HUES64 (cell line): ENCODE measurements around the gene DMPK.

Source experiments
- H3K27ac ChIP-seq: 2 replicates; pipeline ENCODE4 v1.7.0; 2013; ENCODE audit warnings: low read depth, low read length, inconsistent platforms
- H3K27me3 ChIP-seq: 2 replicates; pipeline ENCODE4 v1.6.1; 2013; ENCODE audit warnings: mild to moderate bottlenecking, low read length; ENCODE audit not compliant: insufficient read depth
- H3K36me3 ChIP-seq: 2 replicates; pipeline ENCODE4 v1.6.1; 2013; ENCODE audit warnings: mild to moderate bottlenecking, low read length; ENCODE audit not compliant: insufficient read depth
- H3K4me1 ChIP-seq: 2 replicates; pipeline ENCODE4 v1.6.1; 2013; ENCODE audit warnings: mild to moderate bottlenecking, low read length, moderate library complexity; ENCODE audit not compliant: insufficient read depth
- H3K4me3 ChIP-seq: 2 replicates; pipeline ENCODE4 v1.5.1; 2013; ENCODE audit warnings: mild to moderate bottlenecking, low read length, moderate library complexity
- H3K9ac ChIP-seq: 2 replicates; pipeline ENCODE4 v1.6.1; 2013; ENCODE audit warnings: mild to moderate bottlenecking, low read depth, low read length
- H3K9me3 ChIP-seq: 2 replicates; pipeline ENCODE4 v1.6.1; 2013; ENCODE audit warnings: low read depth, low read length; ENCODE audit not compliant: insufficient read depth
- WGBS: fragments of 150-250, 120-280 bp; methylation state at CpG from one replicate; pipeline ENCODE4 v1.1.7; 2013; ENCODE audit warnings: missing lambda C conversion rate; 5-methylcytosine and 5-hydroxymethylcytosine counted together

Gene DMPK

GRCh38 chr19:45793876-45794275, 11.6 kb upstream of the DMPK start:
- Histone ChIP-seq H3K4me3 (no peak overlapping the region), H3K9ac (no peak overlapping the region), H3K27ac (no peak overlapping the region), H3K36me3 (peaks cover 13% of the 10 kb centered on the region), H3K27me3 (no peaks in the 10 kb centered on the region), H3K4me1 (no peaks in the 10 kb centered on the region; the same call in 1 of the 2 replicates), H3K9me3 (no peaks in the 10 kb centered on the region)
- 60% methylated on average over 6 of the region's 6 CpGs for WGBS

GRCh38 chr19:45793178-45793564, 10.9 kb upstream of the DMPK start:
- H3K4me3 ChIP-seq, result peak overlapping the region; percentile 2; the same call in 1 of the 2 replicates
- H3K27ac ChIP-seq, result no peak overlapping the region
- no peaks in the 10 kb centered on the region; the same call in 1 of the 2 replicates for H3K4me1 ChIP-seq
- no peak overlapping the region for H3K9ac ChIP-seq
- H3K36me3 ChIP-seq, result peaks cover 20% of the 10 kb centered on the region
- H3K9me3 ChIP-seq, result no peaks in the 10 kb centered on the region
- WGBS, result 53% methylated on average over 3 of the region's 3 CpGs
- no peaks in the 10 kb centered on the region for H3K27me3 ChIP-seq

GRCh38 chr19:45792470-45793177, 10.3 kb upstream of the DMPK start, which contains the start of gene DMWD:
TSS of gene DMWD (minus strand) at chr19:45792845. CDS start at chr19:45792756, 89 bp downstream.
- Histone ChIP-seq H3K27me3 (no peaks in the 10 kb centered on the region), H3K36me3 (peaks cover 24% of the 10 kb centered on the region), H3K9me3 (no peaks in the 10 kb centered on the region), H3K4me1 (no peaks in the 10 kb centered on the region; the same call in 1 of the 2 replicates), H3K9ac (peak within 1 kb of the TSS; percentile 92), H3K4me3 (peak within 1 kb of the TSS; percentile 89), H3K27ac (peak within 1 kb of the TSS; percentile 68; the same call in 1 of the 2 replicates)
- under 1% methylated on average over 86 of the region's 86 CpGs for WGBS

- Histone ChIP-seq H3K4me1 (no peaks in the 10 kb centered on the region; the same call in 1 of the 2 replicates), H3K9me3 (no peaks in the 10 kb centered on the region)
- 10% methylated on average over 31 of the region's 31 CpGs for WGBS
These were observed 9.6 kb upstream of the DMPK start for GRCh38 chr19:45791744-45792469.

GRCh38 chr19:45790942-45791341, 8.7 kb upstream of the DMPK start:
- 95% methylated on average over 8 of the region's 8 CpGs for WGBS
- H3K36me3 ChIP-seq, result peaks cover 40% of the 10 kb centered on the region
- H3K4me3 ChIP-seq, result 0 out of 2 replicates have a peak overlapping the region, but pooled peaks have one; percentile 89
- H3K9ac ChIP-seq, result no peak overlapping the region
- no peaks in the 10 kb centered on the region for H3K27me3 ChIP-seq
- no peak overlapping the region for H3K27ac ChIP-seq
- H3K4me1 ChIP-seq, result no peaks in the 10 kb centered on the region; the same call in 1 of the 2 replicates
- no peaks in the 10 kb centered on the region for H3K9me3 ChIP-seq

More at GRCh38 chr19:45791744-45792469, 9.6 kb upstream of the DMPK start:
- Histone ChIP-seq H3K36me3 (peaks cover 31% of the 10 kb centered on the region), H3K27ac (no peak overlapping the region), H3K4me3 (peak overlapping the region; percentile 89), H3K9ac (peak overlapping the region; percentile 92), H3K27me3 (no peaks in the 10 kb centered on the region)

GRCh38 chr19:45789035-45789786, 6.9 kb upstream of the DMPK start:
- no peak overlapping the region for H3K27ac ChIP-seq
- peaks cover 53% of the 10 kb centered on the region for H3K36me3 ChIP-seq
- no peak overlapping the region for H3K4me3 ChIP-seq
- WGBS, result 95% methylated on average over 15 of the region's 15 CpGs
- no peaks in the 10 kb centered on the region for H3K27me3 ChIP-seq
- no peak overlapping the region for H3K9ac ChIP-seq
- H3K9me3 ChIP-seq, result no peaks in the 10 kb centered on the region
- no peaks in the 10 kb centered on the region; the same call in 1 of the 2 replicates for H3K4me1 ChIP-seq

GRCh38 chr19:45786533-45786894, 4.2 kb upstream of the DMPK start:
- H3K36me3 ChIP-seq, result peaks cover 53% of the 10 kb centered on the region
- no peaks in the 10 kb centered on the region for H3K27me3 ChIP-seq
- no peaks in the 10 kb centered on the region for H3K9me3 ChIP-seq
- H3K4me1 ChIP-seq, result peaks cover 5% of the 10 kb centered on the region; the same call in 1 of the 2 replicates
- no peak overlapping the region for H3K9ac ChIP-seq
- H3K4me3 ChIP-seq, result no peak overlapping the region
- WGBS, result 96% methylated on average over 21 of the region's 21 CpGs
- H3K27ac ChIP-seq, result no peak overlapping the region

GRCh38 chr19:45785781-45786532, 3.7 kb upstream of the DMPK start:
- Histone ChIP-seq H3K4me1 (peaks cover 5% of the 10 kb centered on the region; the same call in 1 of the 2 replicates), H3K9ac (no peak overlapping the region), H3K9me3 (no peaks in the 10 kb centered on the region), H3K4me3 (no peak overlapping the region), H3K27me3 (no peaks in the 10 kb centered on the region), H3K27ac (no peak overlapping the region), H3K36me3 (peaks cover 52% of the 10 kb centered on the region)
- 94% methylated on average over 57 of the region's 57 CpGs for WGBS

GRCh38 chr19:45785097-45785496, 2.8 kb upstream of the DMPK start:
- no peak overlapping the region for H3K27ac ChIP-seq
- no peak overlapping the region for H3K9ac ChIP-seq
- peaks cover 47% of the 10 kb centered on the region for H3K36me3 ChIP-seq
- H3K4me3 ChIP-seq, result no peak overlapping the region
- no peaks in the 10 kb centered on the region for H3K9me3 ChIP-seq
- H3K27me3 ChIP-seq, result peaks cover 2% of the 10 kb centered on the region; the same call in 1 of the 2 replicates
- H3K4me1 ChIP-seq, result peaks cover 9% of the 10 kb centered on the region; the same call in 1 of the 2 replicates
- 93% methylated on average over 5 of the region's 5 CpGs for WGBS

- 84% methylated on average over 4 of the region's 4 CpGs for WGBS
- Histone ChIP-seq H3K9me3 (no peaks in the 10 kb centered on the region), H3K4me3 (no peak overlapping the region), H3K4me1 (peaks cover 14% of the 10 kb centered on the region; the same call in 1 of the 2 replicates), H3K27ac (no peak overlapping the region), H3K9ac (no peak overlapping the region), H3K36me3 (peaks cover 42% of the 10 kb centered on the region), H3K27me3 (peaks cover 5% of the 10 kb centered on the region; the same call in 1 of the 2 replicates)
These were observed 1.8 kb upstream of the DMPK start for GRCh38 chr19:45784096-45784495.
